VCaP (cell line): ENCODE data around the gene FRRS1L.
A peak's percentile ranks its signal among the peaks of the same experiment; 100 is the strongest.

ENCODE experiments used
- H3K27ac ChIP-seq: fragments of 450-650 bp; 2 replicates; pipeline ENCODE4 v1.5.1; 2017
- CTCF ChIP-seq: fragments of 450-650 bp; conservative IDR thresholded peaks from 2 replicates; pipeline ENCODE4 v1.5.1; 2017; ENCODE audit warnings: mild to moderate bottlenecking, moderate library complexity

Gene FRRS1L

GRCh38 chr9:109092587-109092986 lies 74.5 kb downstream of the FRRS1L start:
- H3K27ac ChIP-seq = no peak overlapping the region
- no peak for TF ChIP-seq CTCF

GRCh38 chr9:109092051-109092580 lies 74.9 kb downstream of the FRRS1L start:
- H3K27ac ChIP-seq = no peak overlapping the region
- no peak for TF ChIP-seq CTCF

- TF ChIP-seq CTCF = no peak
- H3K27ac ChIP-seq = no peak overlapping the region; the same call in 1 of the 2 replicates
Observed at GRCh38 chr9:109088221-109088620, 78.8 kb downstream of the FRRS1L start.

- no peak for TF ChIP-seq CTCF
Observed at GRCh38 chr9:109087795-109088194, 79.3 kb downstream of the FRRS1L start.

GRCh38 chr9:109086221-109086620 lies 80.8 kb downstream of the FRRS1L start:
- no peak for TF ChIP-seq CTCF
- peak overlapping the region; percentile 25 for H3K27ac ChIP-seq

More at GRCh38 chr9:109087795-109088194, 79.3 kb downstream of the FRRS1L start:
- no peak overlapping the region; the same call in 1 of the 2 replicates for H3K27ac ChIP-seq

- H3K27ac ChIP-seq = peak overlapping the region; percentile 25
- no peak for TF ChIP-seq CTCF
Observed at GRCh38 chr9:109085510-109085909, 81.5 kb downstream of the FRRS1L start.

- H3K27ac ChIP-seq = peak overlapping the region; percentile 77; the same call in 1 of the 2 replicates
- TF ChIP-seq CTCF = no peak
Observed at GRCh38 chr9:109083813-109084405, 83.1 kb downstream of the FRRS1L start.
